A549 (cell line): ENCODE measurements around the gene IGSF9B. TPM values are rescaled to one million over a fixed set of nuclear protein-coding genes. Genes with fewer than 3 reads are reported as not detected.

ENCODE experiments used
- ATAC-seq, 2 experiments: fragments of 200-7000 bp in 1 of 2; fragments of >200 bp in 1 of 2; cut with Nextera tagmentation in 1 of 2; cut with Tn5 transposase in 1 of 2; 3 replicates each; pipeline versions ENCODE4 v1.8.0 to v1.9.1; 2018 to 2020; ENCODE audit warnings: mild to moderate bottlenecking in 1 of 2, moderate library complexity in 1 of 2
- CTCF ChIA-PET: fragments of 300-600 bp; sonication (Branson Sonifier 250); formaldehyde crosslinking; extraction: SDS; loops from one replicate; lab custom pipeline; 2021; ENCODE audit warnings: antibody characterized with exemption, inconsistent platforms; lab: Yijun Ruan, JAX
- POLR2A ChIA-PET: fragments of 350-600 bp; formaldehyde crosslinking; extraction: SDS; loops from one replicate; lab custom pipeline; 2021; ENCODE audit warnings: antibody characterized with exemption, inconsistent platforms; lab: Yijun Ruan, JAX
- DNase-seq, 2 experiments: peaks; one replicate each; pipeline versions ENCODE4 v3.0.0 to v3.0.0-alpha.2; 2011 to 2016; ENCODE audit warnings: low read depth in 1 of 2, low spot score in 1 of 2
- FAIRE-seq: peaks from 2 replicates; lab custom pipeline; 2011; peaks lifted over from hg19 to GRCh38; lab: Jason Lieb, UNC
- H3K27ac ChIP-seq, 2 experiments: fragments of >200 bp; sonication (Bioruptor Twin); formaldehyde crosslinking; 3 replicates each; pipeline ENCODE4 v1.5.1; 2016 to 2017
- H3K4me1 ChIP-seq: fragments of >200 bp; sonication (Bioruptor Twin); formaldehyde crosslinking; 3 replicates; pipeline ENCODE4 v1.6.1; 2016
- H3K4me2 ChIP-seq: fragments of >200 bp; sonication (Bioruptor Twin); formaldehyde crosslinking; 3 replicates; pipeline ENCODE4 v1.6.1; 2016
- H3K4me3 ChIP-seq: fragments of >200 bp; sonication (Bioruptor Twin); formaldehyde crosslinking; 3 replicates; pipeline ENCODE4 v1.5.1; 2016
- H3K9me3 ChIP-seq: fragments of >200 bp; sonication (Bioruptor Twin); formaldehyde crosslinking; 3 replicates; pipeline ENCODE4 v1.6.1; 2016
- BCL3 ChIP-seq: fragments of >200 bp; sonication (Bioruptor Twin); formaldehyde crosslinking; IDR thresholded peaks from 3 replicates; pipeline ENCODE4 v1.6.1; 2016
- CBX2 ChIP-seq: fragments of 200-600 bp; sonication (generic); IDR thresholded peaks from 2 replicates; pipeline ENCODE4 v1.6.1; 2016; ENCODE audit warnings: low read depth, mild to moderate bottlenecking, borderline replicate concordance
- CTCF ChIP-seq: fragments of >200 bp; sonication (Bioruptor Twin); formaldehyde crosslinking; IDR thresholded peaks from 3 replicates; pipeline ENCODE4 v1.5.1; 2016
- E2F6 ChIP-seq: IDR thresholded peaks from 2 replicates; pipeline ENCODE4 v1.6.1; 2012; ENCODE audit warnings: low read depth, borderline replicate concordance
- EHMT2 ChIP-seq: fragments of 200-600 bp; sonication (generic); IDR thresholded peaks from 2 replicates; pipeline ENCODE4 v1.6.1; 2016; ENCODE audit warnings: antibody characterized with exemption, low read depth, mild to moderate bottlenecking, moderate library complexity
- EP300 ChIP-seq, 2 experiments: fragments of >200 bp; sonication (Bioruptor Twin); formaldehyde crosslinking; IDR thresholded peaks; 2 replicates in 1 of 2; 3 replicates in 1 of 2; pipeline ENCODE4 v1.6.1; 2016 to 2017
- ESRRA ChIP-seq: fragments of 150-350 bp; IDR thresholded peaks from 2 replicates; pipeline ENCODE4 v1.6.1; 2014; ENCODE audit warnings: mild to moderate bottlenecking, low read length, borderline replicate concordance
- FOSB ChIP-seq: fragments of 250-450 bp; sonication (Bioruptor Pico); IDR thresholded peaks from 2 replicates; pipeline ENCODE4 v1.5.0; 2020; ENCODE audit warnings: mild to moderate bottlenecking, moderate library complexity
- FOSL2 ChIP-seq, 2 experiments: fragments of 450-650 bp in 1 of 2; fragments of >200 bp in 1 of 2; sonication (Bioruptor Twin) in 1 of 2; formaldehyde crosslinking; IDR thresholded peaks; 2 replicates each; pipeline versions ENCODE4 v1.5.0 to v1.6.1; 2016 to 2020; ENCODE audit warnings: mild to moderate bottlenecking in 1 of 2, moderate library complexity in 1 of 2
- GATA3 ChIP-seq: IDR thresholded peaks from 2 replicates; pipeline ENCODE4 v1.6.1; 2012; ENCODE audit warnings: borderline replicate concordance
- HES2 ChIP-seq: fragments of >200 bp; sonication (Bioruptor Twin); formaldehyde crosslinking; IDR thresholded peaks from 2 replicates; pipeline ENCODE4 v1.6.1; 2016
- HEYL ChIP-seq: fragments of 250-450 bp; sonication (Bioruptor Pico); IDR thresholded peaks from 2 replicates; pipeline ENCODE4 v1.8.0; 2021; ENCODE audit warnings: mild to moderate bottlenecking, moderate library complexity
- HMGXB4 ChIP-seq: fragments of 250-450 bp; sonication (Bioruptor Pico); IDR thresholded peaks from 2 replicates; pipeline ENCODE4 v1.5.0; 2021; ENCODE audit warnings: mild to moderate bottlenecking, moderate library complexity, borderline replicate concordance
- HOXA7 ChIP-seq: fragments of 250-450 bp; sonication (Bioruptor Pico); IDR thresholded peaks from 2 replicates; pipeline ENCODE4 v1.5.0; 2020; ENCODE audit warnings: mild to moderate bottlenecking, moderate library complexity
- JUN ChIP-seq, 2 experiments: fragments of >200 bp; sonication (Bioruptor Twin); formaldehyde crosslinking; IDR thresholded peaks; 2 replicates in 1 of 2; 3 replicates in 1 of 2; pipeline ENCODE4 v1.6.1; 2016 to 2017
- NFE2L2 ChIP-seq: fragments of 150-350 bp; conservative IDR thresholded peaks from 2 replicates; pipeline ENCODE4 v1.6.1; 2014; ENCODE audit warnings: low read length
- NPAS2 ChIP-seq: fragments of 250-450 bp; sonication (Bioruptor Pico); IDR thresholded peaks from 2 replicates; pipeline ENCODE4 v1.8.0; 2022; ENCODE audit warnings: mild to moderate bottlenecking, moderate library complexity, borderline replicate concordance
- NR3C1 ChIP-seq: fragments of >200 bp; sonication (Bioruptor Twin); formaldehyde crosslinking; IDR thresholded peaks from 3 replicates; pipeline ENCODE4 v1.6.1; 2017
- PHF8 ChIP-seq: fragments of 200-600 bp; sonication (generic); IDR thresholded peaks from 2 replicates; pipeline ENCODE4 v1.6.1; 2016; ENCODE audit warnings: low read depth, mild to moderate bottlenecking, antibody characterized with exemption, moderate library complexity, borderline replicate concordance
- ZC3H11A ChIP-seq: fragments of 450-650 bp; IDR thresholded peaks from 2 replicates; pipeline ENCODE4 v1.6.1; 2014; ENCODE audit warnings: antibody characterized with exemption, mild to moderate bottlenecking
- ZNF302 ChIP-seq: fragments of 250-450 bp; sonication (Bioruptor Pico); IDR thresholded peaks from 2 replicates; pipeline ENCODE4 v1.9.0; 2021; ENCODE audit warnings: inconsistent platforms, mild to moderate bottlenecking, moderate library complexity
- WGBS: methylation state at CpG from one replicate; pipeline ENCODE4 v1.1.6; 2017; ENCODE audit errors: missing lambda C conversion rate; 5-methylcytosine and 5-hydroxymethylcytosine counted together
- polyA plus RNA-seq, 4 experiments: library from polyadenylated mRNA; depleted of rRNA in 3 of 4; stranded (reverse); fragments of >200 nt; fragmentation: RNase III in 1 of 4; extraction: RNeasy Plus Mini Kit Qiagen cat#74134 plus additional on column Dnase treatment in 1 of 4; gene quantifications; 2 replicates in 3 of 4; 3 replicates in 1 of 4; pipeline ENCODE4 v1.2.3, GENCODE V29; 2011 to 2017

IGSF9B gene
- polyA plus RNA-seq, 2 of the 4 experiments (the other 2 are of a cell fraction): 0.41 to 0.61 TPM

- no peak for DNase-seq
- Histone ChIP-seq H3K9me3 (no peaks in the 10 kb centered on the region), H3K4me1 (no peaks in the 10 kb centered on the region), H3K4me2 (no peak overlapping the region), H3K27ac (no peak overlapping the region), H3K4me3 (no peak overlapping the region)
- ATAC-seq: no peak
- 51% methylated on average over 14 of the region's 17 CpGs for WGBS
- POLR2A ChIA-PET: no interaction called here
- FAIRE-seq: no peak
- TF ChIP-seq FOSB (CRISPR knock-in tag): no peak
- no peak for TF ChIP-seq CBX2
- TF ChIP-seq EHMT2: no peak
- no peak for TF ChIP-seq NFE2L2
- TF ChIP-seq ESRRA: no peak
- TF ChIP-seq BCL3: no peak
- TF ChIP-seq FOSL2 (IDR thresholded peaks at IDR 0.05): no peak
- TF ChIP-seq FOSL2 (CRISPR knock-in tag; IDR thresholded peaks at IDR 0.05): no peak
- TF ChIP-seq HOXA7 (CRISPR knock-in tag): no peak
- no peak for TF ChIP-seq HMGXB4 (CRISPR knock-in tag)
- no peak for TF ChIP-seq HEYL (CRISPR knock-in tag)
- TF ChIP-seq EP300 (IDR thresholded peaks at IDR 0.05): no peak
- no peak for TF ChIP-seq NPAS2 (CRISPR knock-in tag)
- no peak for TF ChIP-seq CTCF
- CTCF ChIA-PET: no interaction called here
Observed at GRCh38 chr11:133898031-133898769, 58.6 kb downstream of the IGSF9B start.

GRCh38 chr11:133897331-133897650, 59.5 kb downstream of the IGSF9B start:
- no peak overlapping the region for H3K27ac ChIP-seq
- no peaks in the 10 kb centered on the region for H3K4me1 ChIP-seq
- no peak overlapping the region for H3K4me2 ChIP-seq
- no peaks in the 10 kb centered on the region for H3K9me3 ChIP-seq
- DNase-seq (no peak), ATAC-seq (no peak), FAIRE-seq (no peak)
- CTCF ChIA-PET: no interaction called here
- no peak for TF ChIP-seq JUN (IDR thresholded peaks at IDR 0.05)
- TF ChIP-seq NR3C1: no peak
- no peak for TF ChIP-seq HES2
- TF ChIP-seq ZNF302: no peak
- no peak for TF ChIP-seq E2F6
- TF ChIP-seq PHF8: no peak
- TF ChIP-seq ZC3H11A: no peak
- TF ChIP-seq GATA3: no peak
- TF ChIP-seq EP300 (IDR thresholded peaks at IDR 0.05): no peak
- TF ChIP-seq HEYL (CRISPR knock-in tag): no peak
- no peak overlapping the region for H3K4me3 ChIP-seq
- POLR2A ChIA-PET: no interaction called here
- WGBS: 87% methylated on average over 10 of the region's 10 CpGs
